ENCODE results near the gene ATR. TPM values are rescaled to one million over a fixed set of nuclear protein-coding genes. Genes with fewer than 3 reads are reported as not detected.

ATR gene
- total and polyA plus RNA-seq, 7 donors = 3.7 to 11.1 (median 7.5) TPM

DNA sequence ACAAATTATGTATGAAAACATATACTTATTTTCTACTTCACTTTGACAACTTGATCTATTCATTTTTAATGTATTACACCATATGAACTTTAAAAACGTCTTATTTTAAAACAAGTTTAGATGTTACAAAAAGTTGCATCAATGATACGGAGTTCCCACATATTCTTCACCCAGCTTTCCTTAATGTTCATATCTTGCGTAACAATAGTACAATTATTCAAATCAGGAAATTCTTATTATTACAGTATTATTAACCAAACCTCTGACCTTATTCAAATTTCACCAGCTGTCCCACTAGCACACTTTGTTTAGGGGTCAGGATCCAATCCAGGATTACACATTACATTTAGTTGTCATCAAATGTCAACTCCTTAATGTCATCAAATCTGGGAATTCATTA, 117.8 kb downstream of the ATR start:
- no peaks in the 10 kb centered on the region for H3K27me3 ChIP-seq (ENCODE audit: insufficient read depth in 3 of 3, low read length in 2 of 3)
- H3K36me3 ChIP-seq (ENCODE audit: insufficient read depth in 1 of 2, low read depth in 1 of 2) = peaks cover 0 to 70% of the 10 kb centered on the region in 2 donors
- ATAC-seq = no peak
- DNase-seq = no peak
- TF ChIP-seq, protein P1, sequence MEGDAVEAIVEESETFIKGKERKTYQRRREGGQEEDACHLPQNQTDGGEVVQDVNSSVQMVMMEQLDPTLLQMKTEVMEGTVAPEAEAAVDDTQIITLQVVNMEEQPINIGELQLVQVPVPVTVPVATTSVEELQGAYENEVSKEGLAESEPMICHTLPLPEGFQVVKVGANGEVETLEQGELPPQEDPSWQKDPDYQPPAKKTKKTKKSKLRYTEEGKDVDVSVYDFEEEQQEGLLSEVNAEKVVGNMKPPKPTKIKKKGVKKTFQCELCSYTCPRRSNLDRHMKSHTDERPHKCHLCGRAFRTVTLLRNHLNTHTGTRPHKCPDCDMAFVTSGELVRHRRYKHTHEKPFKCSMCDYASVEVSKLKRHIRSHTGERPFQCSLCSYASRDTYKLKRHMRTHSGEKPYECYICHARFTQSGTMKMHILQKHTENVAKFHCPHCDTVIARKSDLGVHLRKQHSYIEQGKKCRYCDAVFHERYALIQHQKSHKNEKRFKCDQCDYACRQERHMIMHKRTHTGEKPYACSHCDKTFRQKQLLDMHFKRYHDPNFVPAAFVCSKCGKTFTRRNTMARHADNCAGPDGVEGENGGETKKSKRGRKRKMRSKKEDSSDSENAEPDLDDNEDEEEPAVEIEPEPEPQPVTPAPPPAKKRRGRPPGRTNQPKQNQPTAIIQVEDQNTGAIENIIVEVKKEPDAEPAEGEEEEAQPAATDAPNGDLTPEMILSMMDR (IDR thresholded peaks at IDR 0.05) = no peak
- no peaks in the 10 kb centered on the region for H3K4me1 ChIP-seq
- WGBS, 3 donors = 92 to 93% (median 93%) methylated on average over 3 of the region's 3 CpGs
- intact Hi-C loops (cut with DNase I) = no loop called here
- H3K4me3 ChIP-seq = no peak overlapping the region
- no peaks in the 10 kb centered on the region for H3K9me3 ChIP-seq
- H3K27ac ChIP-seq = no peak overlapping the region

DNA sequence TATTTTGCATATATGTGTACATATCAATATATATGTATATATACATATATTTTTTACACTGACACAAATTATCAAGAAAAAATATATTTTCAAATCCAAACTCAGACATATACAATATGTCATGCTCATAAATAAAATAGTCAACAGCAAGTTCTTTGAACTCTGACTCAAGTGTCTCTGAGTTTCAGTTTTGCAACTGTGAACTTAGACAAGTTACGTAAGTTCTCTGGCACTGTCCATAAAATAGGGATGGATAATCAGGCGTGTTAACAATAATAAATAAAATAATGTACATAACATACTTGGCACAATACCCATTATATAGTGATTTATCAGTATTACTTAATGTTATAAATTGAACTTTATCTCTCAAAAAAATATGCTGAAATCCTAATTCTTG, 118.6 kb downstream of the ATR start:
- 94 to 96% (median 95%) methylated on average over 2 of the region's 2 CpGs for WGBS, 3 donors
- DNase-seq (no peak), ATAC-seq (no peak)
- H3K4me3 ChIP-seq = no peak overlapping the region
- intact Hi-C loops (cut with DNase I) = no loop called here
- no peaks in the 10 kb centered on the region for H3K27me3 ChIP-seq (ENCODE audit: insufficient read depth in 3 of 3, low read length in 2 of 3)
- H3K27ac ChIP-seq = no peak overlapping the region
- no peaks in the 10 kb centered on the region for H3K4me1 ChIP-seq
- TF ChIP-seq, protein P1 (IDR thresholded peaks at IDR 0.05) = no peak
- H3K36me3 ChIP-seq (ENCODE audit: insufficient read depth in 1 of 2, low read depth in 1 of 2) = peaks cover 0 to 64% of the 10 kb centered on the region in 2 donors
- no peaks in the 10 kb centered on the region for H3K9me3 ChIP-seq

- no peak for ATAC-seq
- TF ChIP-seq, protein P1 (IDR thresholded peaks at IDR 0.05) = no peak
- intact Hi-C loops (cut with DNase I) = no loop called here
These were observed 119.4 kb downstream of the ATR start for GRCh38 chr3:142459096-142459495.

GRCh38 chr3:142450881-142451280, 127.7 kb downstream of the ATR start:
- Histone ChIP-seq H3K4me3 (no peak overlapping the region), H3K27me3 (ENCODE audit: insufficient read depth in 3 of 3, low read length in 2 of 3) (no peaks in the 10 kb centered on the region), H3K27ac (no peak overlapping the region), H3K4me1 (peaks cover 11% of the 10 kb centered on the region), H3K9me3 (no peaks in the 10 kb centered on the region), H3K36me3 (ENCODE audit: insufficient read depth in 1 of 2, low read depth in 1 of 2) (peaks cover 0 to 28% of the 10 kb centered on the region in 2 donors)
- 92 to 95% (median 92%) methylated on average over 5 of the region's 5 CpGs for WGBS, 3 donors
- TF ChIP-seq, protein P1 (IDR thresholded peaks at IDR 0.05) = no peak
- intact Hi-C loops (cut with DNase I) = loop anchor here in 1 of 2 donors (5.0 kb wide), 1 partner anchor 46 kb away; no protein-coding TSS in a partner anchor
- ATAC-seq (no peak), DNase-seq (no peak)

More at GRCh38 chr3:142459096-142459495, 119.4 kb downstream of the ATR start:
- DNase-seq = no peak
- no peaks in the 10 kb centered on the region for H3K27me3 ChIP-seq (ENCODE audit: insufficient read depth in 3 of 3, low read length in 2 of 3)
- whole genome bisulfite sequencing, 3 donors = 76 to 96% (median 95%) methylated on average over 3 of the region's 3 CpGs
- no peak overlapping the region for H3K27ac ChIP-seq
- H3K4me1 ChIP-seq = no peaks in the 10 kb centered on the region
- peaks cover 0 to 55% of the 10 kb centered on the region in 2 donors for H3K36me3 ChIP-seq (ENCODE audit: insufficient read depth in 1 of 2, low read depth in 1 of 2)
- no peak overlapping the region for H3K4me3 ChIP-seq
- H3K9me3 ChIP-seq = no peaks in the 10 kb centered on the region

DNA sequence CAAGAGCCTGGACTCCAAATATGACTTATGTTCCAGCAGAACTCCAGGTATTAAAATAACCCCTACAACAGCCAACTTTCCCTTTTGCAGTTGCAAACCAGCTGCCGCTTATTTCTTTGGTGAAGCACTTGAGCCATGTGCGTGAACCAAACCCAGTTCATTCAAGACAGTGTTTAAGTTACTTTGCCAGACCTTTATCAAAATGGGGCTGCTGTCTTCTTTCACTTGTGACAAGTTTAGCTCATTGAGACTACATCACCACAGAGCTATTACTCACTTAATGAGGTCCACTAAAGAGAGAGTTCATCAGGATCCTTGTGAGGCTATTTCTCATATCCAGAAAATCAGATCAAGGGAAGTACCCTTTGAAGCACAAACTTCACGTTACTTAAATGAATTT, 128.3 kb downstream of the ATR start:
- ATAC-seq = no peak
- intact Hi-C loops (cut with DNase I) = loop anchor here in 1 of 2 donors (5.0 kb wide), 1 partner anchor 47 kb away; no protein-coding TSS in a partner anchor

More for the DNA sequence above, 128.3 kb downstream of the ATR start:
- H3K4me3 ChIP-seq = no peak overlapping the region
- peaks cover 0 to 28% of the 10 kb centered on the region in 2 donors for H3K36me3 ChIP-seq (ENCODE audit: insufficient read depth in 1 of 2, low read depth in 1 of 2)
- H3K27me3 ChIP-seq (ENCODE audit: insufficient read depth in 3 of 3, low read length in 2 of 3) = no peaks in the 10 kb centered on the region
- peaks cover 18% of the 10 kb centered on the region for H3K4me1 ChIP-seq
- H3K9me3 ChIP-seq = no peaks in the 10 kb centered on the region
- WGBS, 3 donors = 51 to 53% (median 53%) methylated on average over 3 of the region's 3 CpGs
- TF ChIP-seq, protein P1 (IDR thresholded peaks at IDR 0.05) = no peak
- no peak overlapping the region for H3K27ac ChIP-seq
- no peak for DNase-seq
